ENCODE measurements around the gene AP5M1.

DNA sequence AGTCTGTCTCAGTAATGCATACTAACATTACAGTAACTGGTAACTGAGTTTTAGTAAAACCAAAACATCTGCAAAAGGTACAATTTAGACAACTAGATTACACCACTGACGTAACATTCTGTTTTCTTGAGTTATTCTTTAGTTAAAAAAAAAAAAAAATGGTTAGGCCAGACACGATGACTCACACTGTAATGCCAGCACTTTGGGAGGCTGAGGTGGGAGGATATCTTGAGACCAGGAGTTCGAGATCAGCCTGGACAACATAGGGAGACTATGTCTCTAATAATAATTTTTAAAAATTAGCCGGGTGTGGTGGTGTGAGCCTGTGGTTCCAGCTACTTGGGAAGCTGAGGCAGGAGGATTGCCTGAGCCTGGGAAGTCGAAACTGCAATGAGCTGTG, 34.1 kb downstream of the AP5M1 start:
- TF ChIP-seq GATA2 (IDR thresholded peaks at IDR 0.05; ENCODE audit: low read depth, low read length) (no peak), GATA3 (IDR thresholded peaks at IDR 0.05; ENCODE audit: low read depth, low read length) (no peak)
